HepG2 (cell line): ENCODE data around the gene HOXA5. TPM values are rescaled to one million over a fixed set of nuclear protein-coding genes. Genes with fewer than 3 reads are reported as not detected.

Experiments
- ATAC-seq: fragments of 200-7000 bp; cut with Tn5 transposase; 3 replicates; pipeline ENCODE4 v1.9.1; 2020; ENCODE audit warnings: mild to moderate bottlenecking, moderate library complexity
- BruUV-seq: library from RNA; stranded (reverse); fragments of 400-500 nt; replicated peaks from 2 replicates; lab custom pipeline; 2021; lab: Mats Ljungman, UMichigan
- CTCF ChIA-PET: fragments of 300-600 bp; formaldehyde crosslinking; extraction: SDS; loops from one replicate; lab custom pipeline; 2021; ENCODE audit warnings: low total read pairs, inconsistent platforms, low intra/inter-chr PET ratio; lab: Yijun Ruan, JAX
- POLR2A ChIA-PET: fragments of 350-600 bp; sonication (Branson Sonifier 250); formaldehyde crosslinking; loops from one replicate; lab custom pipeline; 2020; ENCODE audit warnings: antibody characterized with exemption, inconsistent platforms; lab: Yijun Ruan, JAX
- DNase-seq: peaks from one replicate; pipeline ENCODE4 v3.0.0-alpha.2; 2015; ENCODE audit warnings: low spot score
- FAIRE-seq: peaks from 3 replicates; lab custom pipeline; 2011; peaks lifted over from hg19 to GRCh38; lab: Jason Lieb, UNC
- H2AFZ ChIP-seq: one replicate; pipeline ENCODE4 v1.6.1; 2011; ENCODE audit warnings: low read length, inconsistent platforms
- H3K27ac ChIP-seq: fragments of 300-600 bp; 3 replicates; pipeline ENCODE4 v1.8.0; 2011; ENCODE audit warnings: mixed run types, mild to moderate bottlenecking, mixed read lengths, low read length, inconsistent platforms; ENCODE audit not compliant: insufficient read depth; ENCODE audit errors: extremely low read length
- H3K27me3 ChIP-seq, 2 experiments: fragments of 200-600 bp in 1 of 2; 2 replicates in 1 of 2; 3 replicates in 1 of 2; pipeline versions ENCODE4 v1.6.0 to v1.8.0; 2011; ENCODE audit warnings: low read length in 2 of 2, mild to moderate bottlenecking in 2 of 2, moderate library complexity in 2 of 2, inconsistent platforms in 1 of 2; ENCODE audit not compliant: insufficient read depth in 2 of 2, control insufficient read depth in 1 of 2
- H3K36me3 ChIP-seq, 2 experiments: fragments of 200-600 bp in 1 of 2; replicated peaks in 1 of 2; 2 replicates in 1 of 2; 3 replicates in 1 of 2; pipeline versions ENCODE4 v1.5.1 to v1.8.0; 2011; ENCODE audit warnings: low read length in 2 of 2, inconsistent platforms in 1 of 2; ENCODE audit not compliant: insufficient read depth in 2 of 2, control insufficient read depth in 1 of 2
- H3K4me1 ChIP-seq: 2 replicates; pipeline ENCODE4 v1.5.1; 2012; ENCODE audit warnings: low read length, inconsistent platforms; ENCODE audit not compliant: insufficient read depth
- H3K4me2 ChIP-seq: 2 replicates; pipeline ENCODE4 v1.6.0; 2011; ENCODE audit warnings: low read depth, low read length, inconsistent platforms
- H3K4me3 ChIP-seq, 3 experiments: fragments of 200-600 bp in 1 of 3; sonication (generic), shearing (Covaris generic) in 1 of 3; replicated peaks in 1 of 3; 2 replicates each; pipeline ENCODE4 v1.5.1; 2011 to 2016; ENCODE audit warnings: low read length in 3 of 3, inconsistent platforms in 2 of 3, low read depth in 2 of 3, mild to moderate bottlenecking in 2 of 3, control low read depth in 1 of 3, mixed read lengths in 1 of 3; ENCODE audit not compliant: insufficient read depth in 1 of 3
- H3K79me2 ChIP-seq: one replicate; pipeline ENCODE4 v1.6.1; 2011; ENCODE audit warnings: low read length, inconsistent platforms; ENCODE audit not compliant: insufficient read depth
- H3K9ac ChIP-seq: 2 replicates; pipeline ENCODE4 v1.6.0; 2011; ENCODE audit warnings: mild to moderate bottlenecking, low read depth, low read length, inconsistent platforms; ENCODE audit not compliant: insufficient read depth
- H3K9me3 ChIP-seq: 2 replicates; pipeline ENCODE4 v1.5.1; 2012; ENCODE audit warnings: mild to moderate bottlenecking, low read length
- H4K20me1 ChIP-seq: 2 replicates; pipeline ENCODE4 v1.6.0; 2011; ENCODE audit warnings: inconsistent platforms, mild to moderate bottlenecking, low read length, moderate library complexity; ENCODE audit not compliant: insufficient read depth
- EEA1 ChIP-seq: sonication (generic); formaldehyde crosslinking; IDR thresholded peaks from 2 replicates; pipeline ENCODE4 v1.5.1; 2020; ENCODE audit warnings: mild to moderate bottlenecking, missing genetic modification reagents, borderline replicate concordance
- FLYWCH1 ChIP-seq: sonication (generic); formaldehyde crosslinking; IDR thresholded peaks from 2 replicates; pipeline ENCODE4 v1.8.1; 2023; ENCODE audit warnings: mild to moderate bottlenecking, missing genetic modification reagents
- NAIF1 ChIP-seq: sonication (generic); formaldehyde crosslinking; IDR thresholded peaks from 2 replicates; pipeline ENCODE4 v1.5.0; 2020; ENCODE audit warnings: mild to moderate bottlenecking, missing genetic modification reagents, borderline replicate concordance
- PCBP1 ChIP-seq: fragments of 200-400 bp; formaldehyde crosslinking; IDR thresholded peaks from 2 replicates; pipeline ENCODE4 v1.6.1; 2017; ENCODE audit warnings: mild to moderate bottlenecking, low read depth, low read length, borderline replicate concordance
- RORA ChIP-seq: sonication (generic); formaldehyde crosslinking; IDR thresholded peaks from 2 replicates; pipeline ENCODE4 v1.5.0; 2020; ENCODE audit warnings: mild to moderate bottlenecking, missing genetic modification reagents, moderate library complexity
- SAP130 ChIP-seq: IDR thresholded peaks from 2 replicates; pipeline ENCODE4 v1.6.1; 2016; ENCODE audit warnings: low read depth
- SP1 ChIP-seq, 2 experiments: fragments of 450-650 bp in 1 of 2; sonication (generic) in 1 of 2; formaldehyde crosslinking in 1 of 2; IDR thresholded peaks; 2 replicates each; pipeline versions ENCODE4 v1.4.0 to v1.6.1; 2016 to 2020; ENCODE audit warnings: missing genetic modification reagents in 1 of 2
- ZNF207 ChIP-seq: fragments of 450-650 bp; IDR thresholded peaks from 2 replicates; pipeline ENCODE4 v1.6.1; 2016; ENCODE audit warnings: antibody characterized with exemption, borderline replicate concordance
- ZNF382 ChIP-seq: sonication (generic); formaldehyde crosslinking; IDR thresholded peaks from 2 replicates; pipeline ENCODE4 v1.5.0; 2020; ENCODE audit warnings: missing genetic modification reagents, mild to moderate bottlenecking, borderline replicate concordance
- ZNF768 ChIP-seq: sonication (generic); formaldehyde crosslinking; IDR thresholded peaks from 2 replicates; pipeline ENCODE4 v1.4.0; 2020; ENCODE audit warnings: missing genetic modification reagents
- ZNF788 ChIP-seq: sonication (generic); formaldehyde crosslinking; IDR thresholded peaks from 2 replicates; pipeline ENCODE4 v1.5.0; 2020; ENCODE audit warnings: mild to moderate bottlenecking, missing genetic modification reagents, borderline replicate concordance
- WGBS: methylation state at CpG from one replicate; pipeline ENCODE4 v1.1.6; 2017; ENCODE audit warnings: low lambda C conversion rate; 5-methylcytosine and 5-hydroxymethylcytosine counted together
- in situ Hi-C: cut with HindIII; loops from 2 replicates; pipeline ENCODE4 v1.10.0; 2017; ENCODE audit warnings: low pct_unique_long_range_greater_than_20kb; ENCODE audit not compliant: extremely low pct_ligation_motif_present
- intact Hi-C: fragments of 100-400 bp; cut with micrococcal nuclease; formaldehyde crosslinking; loops from one replicate; pipeline ENCODE4 v1.10.0; 2022; ENCODE audit not compliant: unreplicated experiment
- polyA plus RNA-seq, 8 experiments: library from polyadenylated mRNA; depleted of rRNA in 3 of 8; stranded (reverse) in 7 of 8; unstranded in 1 of 8; fragments of >200 nt; fragmentation: Illumina TruSeq in 4 of 8; extraction: Trizol in 4 of 8; gene quantifications; 2 replicates each; pipeline versions ENCODE4 v1.2.1 to v1.2.3, GENCODE V29; 2011 to 2016; ENCODE audit warnings: low read depth in 4 of 8, missing spikeins in 1 of 8, mixed read lengths in 1 of 8; ENCODE audit not compliant: insufficient read depth in 1 of 8
- total RNA-seq, 5 experiments: library from RNA; depleted of rRNA; stranded (reverse); fragments of >200 nt; fragmentation: Illumina TruSeq; extraction: Trizol; gene quantifications; 2 replicates each; pipeline ENCODE4 v1.2.3, GENCODE V29; 2016; ENCODE audit warnings: low read depth in 1 of 5
- TF ChIP-seq, protein P1 (sequence below): sonication (generic); formaldehyde crosslinking; IDR thresholded peaks from 2 replicates; pipeline ENCODE4 v1.4.0; 2020; ENCODE audit warnings: missing genetic modification reagents
- TF ChIP-seq, protein P2 (sequence below), 2 experiments: fragments of 450-650 bp in 1 of 2; sonication (generic) in 1 of 2; formaldehyde crosslinking; IDR thresholded peaks; 2 replicates each; pipeline versions ENCODE4 v1.5.0 to v1.8.0; 2020 to 2022; ENCODE audit warnings: mild to moderate bottlenecking in 1 of 2, missing genetic modification reagents in 1 of 2
- TF ChIP-seq, protein P3 (sequence below): IDR thresholded peaks from 2 replicates; pipeline ENCODE4 v1.6.1; 2018; ENCODE audit warnings: missing genetic modification reagents, mild to moderate bottlenecking, missing compliant biosample characterization

HOXA5 gene
- total and polyA plus RNA-seq, 2 of the 13 experiments (the other 11 are each of a cell fraction or from before 2014, with no cell fraction given): 3.2 to 3.6 TPM

DNA sequence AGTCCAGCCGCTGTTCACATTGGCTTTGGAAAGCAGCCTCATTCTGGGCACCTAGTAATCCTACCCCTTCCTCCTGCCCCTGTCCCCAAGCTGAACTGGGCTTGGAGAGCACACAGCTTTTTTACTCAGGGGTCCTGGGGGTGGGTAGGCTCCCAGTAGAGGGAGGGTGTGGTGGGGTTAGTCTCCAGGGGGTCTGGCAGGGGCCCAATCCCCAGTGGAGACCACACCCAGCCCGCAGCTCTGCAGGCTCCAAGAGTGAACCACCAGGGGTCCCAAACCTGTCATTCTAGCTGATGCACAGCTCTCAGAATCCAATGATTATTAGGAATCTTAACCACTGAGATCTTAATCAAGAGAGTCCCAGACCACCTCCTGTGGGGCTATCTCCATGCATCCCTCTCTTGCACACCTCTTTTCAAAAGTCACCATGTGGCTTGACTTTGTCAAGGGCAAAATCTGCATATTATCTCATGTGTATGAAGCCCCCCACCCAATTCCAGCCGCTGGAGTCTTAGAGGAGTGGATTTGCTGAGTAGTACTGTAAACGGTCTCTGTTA, 38.9 kb upstream of the HOXA5 start:
- no peaks in the 10 kb centered on the region for H3K9me3 ChIP-seq
- ATAC-seq: no peak
- no peak for TF ChIP-seq ZNF768 (CRISPR knock-in tag)
- no peak for TF ChIP-seq NAIF1 (CRISPR knock-in tag)
- TF ChIP-seq EEA1 (CRISPR knock-in tag): no peak
- TF ChIP-seq, protein P1, sequence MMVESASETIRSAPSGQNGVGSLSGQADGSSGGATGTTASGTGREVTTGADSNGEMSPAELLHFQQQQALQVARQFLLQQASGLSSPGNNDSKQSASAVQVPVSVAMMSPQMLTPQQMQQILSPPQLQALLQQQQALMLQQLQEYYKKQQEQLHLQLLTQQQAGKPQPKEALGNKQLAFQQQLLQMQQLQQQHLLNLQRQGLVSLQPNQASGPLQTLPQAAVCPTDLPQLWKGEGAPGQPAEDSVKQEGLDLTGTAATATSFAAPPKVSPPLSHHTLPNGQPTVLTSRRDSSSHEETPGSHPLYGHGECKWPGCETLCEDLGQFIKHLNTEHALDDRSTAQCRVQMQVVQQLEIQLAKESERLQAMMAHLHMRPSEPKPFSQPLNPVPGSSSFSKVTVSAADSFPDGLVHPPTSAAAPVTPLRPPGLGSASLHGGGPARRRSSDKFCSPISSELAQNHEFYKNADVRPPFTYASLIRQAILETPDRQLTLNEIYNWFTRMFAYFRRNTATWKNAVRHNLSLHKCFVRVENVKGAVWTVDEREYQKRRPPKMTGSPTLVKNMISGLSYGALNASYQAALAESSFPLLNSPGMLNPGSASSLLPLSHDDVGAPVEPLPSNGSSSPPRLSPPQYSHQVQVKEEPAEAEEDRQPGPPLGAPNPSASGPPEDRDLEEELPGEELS: no peak
- no peak for TF ChIP-seq SAP130
- TF ChIP-seq RORA: no peak
- TF ChIP-seq, protein P2, sequence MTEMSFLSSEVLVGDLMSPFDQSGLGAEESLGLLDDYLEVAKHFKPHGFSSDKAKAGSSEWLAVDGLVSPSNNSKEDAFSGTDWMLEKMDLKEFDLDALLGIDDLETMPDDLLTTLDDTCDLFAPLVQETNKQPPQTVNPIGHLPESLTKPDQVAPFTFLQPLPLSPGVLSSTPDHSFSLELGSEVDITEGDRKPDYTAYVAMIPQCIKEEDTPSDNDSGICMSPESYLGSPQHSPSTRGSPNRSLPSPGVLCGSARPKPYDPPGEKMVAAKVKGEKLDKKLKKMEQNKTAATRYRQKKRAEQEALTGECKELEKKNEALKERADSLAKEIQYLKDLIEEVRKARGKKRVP (CRISPR knock-in tag; IDR thresholded peaks at IDR 0.05): no peak
- TF ChIP-seq FLYWCH1 (CRISPR knock-in tag): no peak
- no peak for TF ChIP-seq ZNF788 (CRISPR knock-in tag)
- no peak for TF ChIP-seq ZNF382 (CRISPR knock-in tag)
- TF ChIP-seq, protein P3, sequence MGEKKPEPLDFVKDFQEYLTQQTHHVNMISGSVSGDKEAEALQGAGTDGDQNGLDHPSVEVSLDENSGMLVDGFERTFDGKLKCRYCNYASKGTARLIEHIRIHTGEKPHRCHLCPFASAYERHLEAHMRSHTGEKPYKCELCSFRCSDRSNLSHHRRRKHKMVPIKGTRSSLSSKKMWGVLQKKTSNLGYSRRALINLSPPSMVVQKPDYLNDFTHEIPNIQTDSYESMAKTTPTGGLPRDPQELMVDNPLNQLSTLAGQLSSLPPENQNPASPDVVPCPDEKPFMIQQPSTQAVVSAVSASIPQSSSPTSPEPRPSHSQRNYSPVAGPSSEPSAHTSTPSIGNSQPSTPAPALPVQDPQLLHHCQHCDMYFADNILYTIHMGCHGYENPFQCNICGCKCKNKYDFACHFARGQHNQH (CRISPR knock-in tag): no peak
- no peak for TF ChIP-seq ZNF207
- no peak for TF ChIP-seq SP1 (IDR thresholded peaks at IDR 0.05)
- TF ChIP-seq SP1 (CRISPR knock-in tag; IDR thresholded peaks at IDR 0.05): no peak
- no peak for TF ChIP-seq PCBP1
- ChIA-PET POLR2A (no interaction called here), CTCF (no interaction called here)
- H3K36me3 ChIP-seq: no peaks in the 10 kb centered on the region
- no peak overlapping the region for H3K9ac ChIP-seq
- peaks cover 6% of the 10 kb centered on the region; the same call in 1 of the 2 replicates for H4K20me1 ChIP-seq
- H3K27me3 ChIP-seq: peaks cover 27 to 90% of the 10 kb centered on the region in 2 experiments
- in situ Hi-C loops (no loop called here), intact Hi-C loops (no loop called here)
- DNase-seq: no peak
- FAIRE-seq: no peak
- H3K4me2 ChIP-seq: no peak overlapping the region
- H3K27ac ChIP-seq: no peak overlapping the region
- BruUV-seq: no TSS peak
- H3K79me2 ChIP-seq: no peaks in the 10 kb centered on the region
- 53% methylated on average over 3 of the region's 4 CpGs for WGBS
- H2AFZ ChIP-seq: no peak overlapping the region
- peaks cover 38% of the 10 kb centered on the region for H3K4me1 ChIP-seq
- no peak overlapping the region for H3K4me3 ChIP-seq
